DOHH2 (cell line): ENCODE data around the gene ATP6V1G1.

Experiments
- EZH2phosphoT487 ChIP-seq: fragments of 200-600 bp; sonication (generic); IDR thresholded peaks from 2 replicates; pipeline ENCODE4 v1.6.1; 2017; ENCODE audit warnings: borderline replicate concordance, mild to moderate bottlenecking, antibody characterized with exemption, low read length, moderate library complexity, mixed read lengths
- TF ChIP-seq, protein P1 (sequence below): fragments of 200-600 bp; sonication (generic); IDR thresholded peaks from one replicate; pipeline ENCODE4 v1.5.1; 2014; ENCODE audit warnings: antibody characterized with exemption, mild to moderate bottlenecking, low read depth, low read length; ENCODE audit not compliant: poor library complexity, severe bottlenecking

- TF ChIP-seq, protein P1, sequence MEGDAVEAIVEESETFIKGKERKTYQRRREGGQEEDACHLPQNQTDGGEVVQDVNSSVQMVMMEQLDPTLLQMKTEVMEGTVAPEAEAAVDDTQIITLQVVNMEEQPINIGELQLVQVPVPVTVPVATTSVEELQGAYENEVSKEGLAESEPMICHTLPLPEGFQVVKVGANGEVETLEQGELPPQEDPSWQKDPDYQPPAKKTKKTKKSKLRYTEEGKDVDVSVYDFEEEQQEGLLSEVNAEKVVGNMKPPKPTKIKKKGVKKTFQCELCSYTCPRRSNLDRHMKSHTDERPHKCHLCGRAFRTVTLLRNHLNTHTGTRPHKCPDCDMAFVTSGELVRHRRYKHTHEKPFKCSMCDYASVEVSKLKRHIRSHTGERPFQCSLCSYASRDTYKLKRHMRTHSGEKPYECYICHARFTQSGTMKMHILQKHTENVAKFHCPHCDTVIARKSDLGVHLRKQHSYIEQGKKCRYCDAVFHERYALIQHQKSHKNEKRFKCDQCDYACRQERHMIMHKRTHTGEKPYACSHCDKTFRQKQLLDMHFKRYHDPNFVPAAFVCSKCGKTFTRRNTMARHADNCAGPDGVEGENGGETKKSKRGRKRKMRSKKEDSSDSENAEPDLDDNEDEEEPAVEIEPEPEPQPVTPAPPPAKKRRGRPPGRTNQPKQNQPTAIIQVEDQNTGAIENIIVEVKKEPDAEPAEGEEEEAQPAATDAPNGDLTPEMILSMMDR = no peak
- TF ChIP-seq EZH2phosphoT487 = no peak
These were observed 26.4 kb downstream of the ATP6V1G1 start for GRCh38 chr9:114613919-114614318.
